Activated T-cell treated with anti-CD3 and anti-CD28 coated beads for 1 hour (primary cell): ENCODE measurements around the gene GSK3A.

Experiments used
- DNase-seq: peaks from one replicate; pipeline ENCODE4 v3.0.0-alpha.2; 2020; ENCODE audit warnings: low read depth

GSK3A gene

GRCh38 chr19:42199440-42200115, 42.8 kb downstream of the GSK3A start:
- DNase-seq = peak; percentile 30

DNA sequence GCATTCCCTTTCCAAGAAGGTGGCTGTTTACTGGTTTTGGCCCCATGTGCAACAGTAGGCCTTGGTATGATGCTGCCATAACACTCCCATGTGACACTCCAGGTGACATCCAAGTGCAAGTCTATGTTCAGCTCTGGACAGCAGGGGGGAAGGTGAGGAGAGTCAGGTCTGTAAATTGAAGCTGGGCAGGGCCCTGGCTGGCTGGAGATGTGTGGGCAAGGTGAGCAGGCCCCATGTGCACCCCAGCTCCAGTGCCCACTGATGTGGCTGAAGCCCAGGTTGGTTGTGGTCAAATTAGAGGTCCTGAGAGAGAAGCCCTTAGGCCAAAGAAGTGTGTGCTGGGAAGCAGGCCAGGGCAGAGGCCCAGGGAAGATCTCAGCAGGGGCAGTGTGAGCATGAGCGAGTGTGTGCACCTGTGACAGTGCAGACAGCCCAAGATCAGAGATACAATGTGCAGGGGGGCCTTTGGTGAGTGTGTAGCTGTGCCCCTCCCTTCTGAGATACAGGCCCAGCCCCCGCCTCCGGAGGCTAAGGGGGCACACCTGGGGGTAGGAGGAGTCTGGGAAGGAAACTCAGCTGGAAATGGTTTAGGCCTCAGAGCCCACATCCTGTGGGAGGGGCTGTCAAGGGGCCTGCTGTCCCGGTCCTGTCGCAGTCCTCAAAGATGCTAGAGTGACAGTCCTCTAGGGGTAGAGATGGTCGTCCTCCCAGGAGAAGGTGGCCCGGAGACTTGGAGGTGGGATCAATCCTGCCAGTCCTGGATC, 43.5 kb downstream of the GSK3A start:
- peak; percentile 55 for DNase-seq

- no peak for DNase-seq
These were observed 45.0 kb downstream of the GSK3A start for GRCh38 chr19:42197375-42197817.

DNA sequence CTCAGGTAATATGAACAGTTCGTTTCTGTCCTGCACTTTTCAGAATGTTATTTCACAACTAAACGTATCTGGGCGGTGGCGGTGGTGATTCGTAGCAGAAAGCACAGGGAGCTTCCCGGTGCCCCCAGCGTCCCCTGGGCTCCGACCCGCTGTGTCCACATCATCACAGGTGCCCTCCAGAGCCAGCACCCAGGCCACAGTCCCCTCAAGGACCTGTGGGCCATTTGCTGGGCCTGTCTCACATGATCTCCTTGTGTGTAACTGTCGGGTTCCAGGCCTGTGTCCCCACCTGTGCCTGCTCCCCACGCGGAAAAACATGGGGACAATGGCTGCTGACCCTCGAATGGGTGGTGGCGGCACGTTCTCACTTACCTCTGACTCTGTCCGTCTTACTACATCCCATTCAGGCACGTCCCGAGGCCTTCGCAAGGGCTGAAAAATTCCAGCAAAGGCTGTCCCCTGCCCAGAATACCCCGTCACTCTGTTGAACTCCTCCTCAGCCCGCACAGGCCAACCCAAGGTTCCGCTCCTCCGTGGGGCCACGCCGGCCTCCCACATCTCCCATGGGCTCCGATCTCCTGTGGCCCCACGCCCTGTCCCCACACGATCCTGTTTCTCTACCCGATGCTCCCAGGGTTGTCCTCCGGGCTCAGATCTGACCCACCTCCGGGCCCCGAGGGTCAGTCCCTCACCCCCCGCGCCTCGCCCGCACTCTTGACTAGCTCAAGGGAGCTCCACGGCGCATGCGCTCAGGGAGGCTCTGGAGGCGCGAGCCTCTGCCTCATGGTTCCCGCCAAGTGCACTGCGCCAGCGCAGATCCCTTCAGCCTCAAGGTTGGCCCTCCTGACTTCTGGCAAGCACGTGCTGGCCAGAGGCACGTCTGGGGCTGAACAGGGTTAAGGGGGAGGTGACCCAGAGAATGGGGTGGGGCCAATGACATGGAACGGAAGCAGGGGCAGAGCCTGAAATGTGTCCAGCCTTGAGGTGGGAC, 46.1 kb downstream of the GSK3A start:
- no peak for DNase-seq

DNA sequence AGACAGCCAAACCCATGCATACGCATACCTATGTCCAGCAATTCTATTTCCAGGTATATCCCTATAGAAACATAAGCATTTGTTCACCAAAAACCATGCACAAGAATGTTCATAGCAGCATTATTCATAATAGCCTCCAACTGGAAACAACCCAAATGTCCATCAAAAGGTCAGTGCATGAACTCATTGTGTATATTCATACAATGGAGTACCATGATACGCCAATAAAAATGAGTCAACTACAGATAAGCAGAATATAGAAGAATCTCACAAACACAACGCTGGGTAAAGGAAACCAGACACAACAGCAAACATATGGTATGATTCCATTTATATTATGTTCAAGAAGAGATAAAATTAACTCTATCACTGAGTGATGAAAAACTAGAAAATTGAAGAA, 48.7 kb downstream of the GSK3A start:
- no peak for DNase-seq

DNA sequence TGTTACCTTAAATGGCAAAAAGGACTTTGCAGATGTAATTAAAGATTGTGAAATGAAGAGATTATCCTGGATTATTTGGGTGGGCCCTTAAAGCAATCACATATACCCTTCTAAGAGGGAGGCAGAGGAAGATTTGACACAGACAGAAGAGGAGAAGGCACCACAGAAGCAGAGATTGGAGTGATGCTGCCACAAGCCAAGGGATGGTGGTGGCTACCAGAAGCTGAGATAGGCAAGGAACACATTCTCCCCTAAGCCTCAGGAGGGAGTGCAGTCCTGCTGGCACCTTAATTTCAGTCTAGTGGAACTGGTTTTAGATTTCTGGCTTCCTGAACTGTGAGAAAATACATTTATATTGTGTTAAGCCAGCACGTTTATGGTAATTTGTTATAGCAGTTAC, 49.1 kb downstream of the GSK3A start:
- DNase-seq = no peak

DNA sequence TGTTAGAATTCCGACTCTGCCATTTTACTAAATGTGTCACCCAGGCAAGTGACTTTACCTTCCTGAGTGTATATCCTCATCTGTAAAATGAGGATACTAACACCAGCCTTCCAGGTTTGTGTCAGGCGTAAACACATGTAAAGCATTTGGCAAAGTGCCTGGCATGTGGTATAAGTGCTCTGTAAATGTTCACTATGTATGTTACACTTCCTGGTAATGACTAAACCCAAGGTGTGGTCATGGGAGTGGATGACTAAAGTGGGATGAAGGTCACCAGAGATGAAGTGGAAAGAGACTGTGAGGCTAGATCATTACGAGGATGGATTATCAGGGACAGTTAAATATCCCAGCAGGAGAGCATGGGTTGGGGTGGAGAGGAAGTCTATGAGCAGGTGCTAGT, 50.5 kb downstream of the GSK3A start:
- DNase-seq = no peak

GRCh38 chr19:42191330-42191729, 51.1 kb downstream of the GSK3A start:
- DNase-seq = no peak

GRCh38 chr19:42189133-42189532, 53.3 kb downstream of the GSK3A start:
- DNase-seq = no peak

DNA sequence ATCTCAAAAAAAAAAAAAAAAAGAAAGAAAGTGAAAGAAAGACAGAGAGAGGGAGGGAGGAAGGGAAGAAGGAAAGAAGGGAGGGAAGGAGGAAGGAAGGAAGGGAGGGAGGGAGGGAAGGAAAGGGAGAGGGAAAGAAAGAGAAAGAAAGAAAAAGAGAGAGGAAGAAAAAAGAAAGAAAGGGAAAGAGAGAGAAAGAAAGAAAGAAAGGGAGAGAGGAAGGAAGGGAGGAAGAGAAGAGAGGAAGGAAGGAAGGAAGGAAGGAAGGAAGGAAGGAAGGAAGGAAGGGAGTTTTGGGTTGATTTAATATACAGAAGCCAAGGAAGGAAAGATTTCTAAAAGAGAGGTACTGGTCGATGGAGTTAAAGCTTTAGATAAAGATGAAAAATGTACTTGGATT, 53.7 kb downstream of the GSK3A start:
- no peak for DNase-seq

DNA sequence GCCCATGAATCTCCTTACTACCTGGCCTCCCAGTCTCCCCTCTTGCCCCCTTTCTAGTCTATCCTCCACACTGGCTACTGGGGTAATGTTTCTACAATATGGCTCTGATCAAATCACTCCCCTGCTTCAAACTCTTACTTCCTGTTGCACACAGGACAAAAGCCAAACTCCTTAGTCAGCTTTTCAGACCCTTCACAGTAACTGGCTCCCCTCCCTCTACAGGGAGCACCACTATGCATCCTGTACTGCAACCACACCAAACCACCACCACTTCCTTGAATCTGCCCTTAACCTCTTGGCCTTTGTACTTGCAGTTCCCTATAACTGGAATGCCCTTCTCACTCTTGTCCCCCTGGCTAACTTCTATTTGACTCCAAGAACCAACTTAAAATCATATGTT, 57.1 kb downstream of the GSK3A start:
- DNase-seq = no peak

GRCh38 chr19:42184401-42184861, 58.0 kb downstream of the GSK3A start:
- peak; percentile 69 for DNase-seq
